Measurements from ENCODE around the gene METTL26. TPM values are rescaled to one million over a fixed set of nuclear protein-coding genes. Genes with fewer than 3 reads are reported as not detected.

The METTL26 gene
- total RNA-seq (2014; rRNA removed; shearing (Covaris generic)): 266 and 301 TPM in 2 replicates

DNA sequence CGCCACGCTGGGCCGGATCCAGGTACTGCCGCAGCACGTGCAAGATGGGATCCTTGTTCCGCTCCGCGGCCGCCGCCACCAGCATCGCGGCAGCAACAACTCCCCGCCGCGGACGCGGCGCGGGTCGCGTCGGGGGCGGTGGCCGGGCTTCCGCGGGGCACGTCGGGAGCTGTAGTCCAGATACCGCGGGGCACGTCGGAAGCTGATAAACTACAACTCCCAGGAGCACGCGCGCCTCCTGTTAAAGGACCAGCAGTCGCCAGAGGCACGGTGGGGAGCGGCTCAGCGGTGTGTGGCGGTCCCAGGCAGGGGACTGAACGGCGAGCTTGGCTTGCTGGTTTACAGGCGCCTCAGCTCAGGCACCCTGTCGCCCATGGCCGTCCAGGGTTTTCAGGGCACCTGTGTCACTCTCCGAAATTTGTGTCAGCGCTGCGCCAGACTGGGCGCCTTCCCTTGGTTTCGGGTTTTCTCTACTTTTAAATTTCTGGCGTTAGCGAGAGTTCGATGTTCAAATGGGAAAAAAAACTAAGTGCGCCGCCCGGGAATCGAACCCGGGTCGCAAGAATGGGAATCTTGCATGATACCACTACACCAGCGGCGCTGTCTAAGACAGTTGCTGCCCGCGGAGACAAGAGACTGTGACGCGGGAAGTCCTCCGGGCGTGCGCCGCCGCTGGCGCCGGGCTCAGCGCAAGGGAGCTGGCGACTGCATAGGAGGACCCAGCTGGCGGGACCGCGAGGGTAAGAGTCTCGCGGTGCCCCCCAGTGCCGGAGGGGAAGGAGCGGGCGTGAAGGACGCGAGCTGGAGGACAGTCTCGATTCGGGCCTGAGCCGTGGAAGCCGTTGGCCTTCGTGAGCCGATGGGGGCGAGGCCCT is at the start of gene METTL26:
TSS of gene METTL26 (minus strand) at position 100 of the 875 bp plus-strand sequence. CDS start at position 85, 15 bp downstream.

DNA sequence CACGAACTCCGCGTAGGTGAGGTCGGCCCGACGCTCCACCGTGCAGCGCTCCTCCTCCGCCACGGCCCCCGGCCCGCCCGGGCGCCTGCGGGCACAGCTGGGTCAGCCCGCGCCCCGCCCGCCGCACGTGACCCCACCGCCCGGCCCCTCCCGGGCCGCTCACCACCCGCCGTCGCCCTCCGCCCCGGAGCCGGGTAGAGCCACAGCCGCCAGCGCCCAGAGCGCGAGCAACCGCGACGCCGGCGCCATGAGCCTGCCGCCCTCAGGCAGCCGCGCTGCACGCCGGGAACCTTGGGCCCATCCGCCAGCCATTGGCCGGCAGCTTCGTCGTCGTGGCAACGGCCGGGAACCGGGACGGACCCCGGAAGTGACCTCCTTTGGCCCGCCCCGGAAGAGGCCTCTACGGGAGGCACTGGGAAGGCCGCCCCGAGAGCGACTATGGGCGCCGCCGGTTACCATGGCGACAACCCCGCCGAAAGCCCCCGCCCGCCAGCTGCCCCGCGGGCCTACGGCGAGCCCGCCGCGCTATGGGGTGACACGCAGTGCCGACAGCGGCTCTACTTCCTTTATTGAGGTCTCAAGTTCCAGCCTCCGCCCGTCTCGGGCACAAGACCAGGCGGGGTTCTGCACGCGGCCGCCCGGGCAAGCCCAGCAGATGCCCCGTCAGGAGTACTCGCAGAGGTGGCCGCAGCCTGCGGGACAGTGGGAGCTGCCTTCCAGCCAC is 48.1 kb upstream of the METTL26 start, which contains the start of gene JMJD8:
TSS of gene JMJD8 (minus strand) at position 264 of the 724 bp plus-strand sequence. CDS start at position 249, 15 bp downstream.

DNA sequence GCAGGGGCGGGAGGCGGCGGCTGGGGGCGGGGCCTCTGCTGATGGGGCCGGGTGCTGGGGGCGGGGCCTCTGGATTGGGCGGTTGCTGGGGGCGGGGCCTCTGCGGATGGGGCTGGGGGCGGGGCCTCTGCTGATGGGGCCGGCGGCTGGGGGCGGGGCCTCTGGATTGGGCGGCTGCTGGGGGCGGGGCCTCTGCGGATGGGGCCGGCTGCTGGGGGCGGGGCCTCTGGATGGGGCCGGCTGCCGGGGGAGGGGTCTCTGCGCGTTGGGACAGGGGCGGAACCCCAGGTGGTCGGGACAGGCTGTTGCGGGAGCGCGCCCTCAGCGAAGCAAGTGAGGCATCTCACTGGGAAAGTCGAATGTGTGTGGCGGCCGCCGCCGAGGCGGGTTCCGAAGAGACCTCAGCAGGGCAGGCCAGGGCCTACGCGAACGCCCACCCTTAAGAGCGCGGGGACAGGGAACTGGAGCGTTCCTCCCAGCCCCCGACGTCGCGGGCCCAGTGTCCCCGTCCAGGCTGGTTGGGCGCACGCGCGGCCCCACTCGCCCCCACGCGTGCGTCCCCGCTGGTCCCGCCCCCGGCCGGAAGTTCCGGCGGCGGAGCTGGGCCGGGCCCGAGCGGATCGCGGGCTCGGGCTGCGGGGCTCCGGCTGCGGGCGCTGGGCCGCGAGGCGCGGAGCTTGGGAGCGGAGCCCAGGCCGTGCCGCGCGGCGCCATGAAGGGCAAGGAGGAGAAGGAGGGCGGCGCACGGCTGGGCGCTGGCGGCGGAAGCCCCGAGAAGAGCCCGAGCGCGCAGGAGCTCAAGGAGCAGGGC is 43.9 kb upstream of the METTL26 start, which contains the start of gene STUB1:
TSS of gene STUB1 (plus strand) at position 597 of the 811 bp plus-strand sequence. CDS start at position 713, 116 bp downstream.

DNA sequence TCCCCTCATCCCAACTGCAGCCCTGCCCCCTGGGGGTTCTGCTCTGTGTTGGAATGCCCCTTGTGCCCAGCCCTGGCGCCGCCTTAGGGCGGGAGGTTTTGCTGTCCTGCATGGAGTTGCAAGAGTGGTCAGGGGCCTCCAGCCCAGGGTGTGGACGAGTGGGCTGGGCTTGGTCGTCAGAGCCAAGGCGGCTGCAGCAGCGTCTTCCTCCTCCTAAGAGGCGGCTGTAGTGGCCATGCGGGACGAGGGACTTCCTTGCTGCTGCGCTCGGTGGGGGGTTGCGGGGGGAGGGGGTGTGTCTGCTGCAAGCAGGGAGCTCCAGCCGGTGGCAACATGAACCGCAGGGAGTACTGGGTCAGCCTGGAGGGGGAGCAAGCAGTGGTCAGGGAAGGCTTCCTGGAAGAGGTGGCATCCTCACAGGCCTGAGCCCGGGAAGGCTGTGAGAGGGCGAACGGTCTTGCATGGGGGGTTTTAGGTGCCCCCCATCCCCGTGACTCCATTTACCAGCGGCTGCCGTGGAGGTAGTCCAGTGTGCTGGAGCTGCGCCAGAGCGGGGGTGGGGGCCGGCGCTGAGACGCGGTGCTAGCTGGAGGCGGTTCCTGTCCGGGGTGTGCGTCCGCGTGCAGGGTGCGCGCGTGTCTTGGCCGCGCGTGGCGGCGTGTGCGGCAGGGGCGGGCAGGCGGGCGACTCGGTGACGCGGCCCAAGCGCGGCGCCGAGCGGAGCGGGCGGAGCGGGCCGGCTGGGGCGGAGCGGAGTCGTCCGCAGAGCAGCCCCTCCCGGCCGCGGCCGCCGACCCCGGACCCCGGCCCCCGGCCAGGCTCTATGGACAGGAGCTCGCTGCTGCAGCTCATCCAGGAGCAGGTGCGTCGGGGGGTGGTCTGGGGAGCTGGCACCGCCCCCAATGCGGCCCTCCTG is 39.1 kb upstream of the METTL26 start, which contains the start of gene RHBDL1:
TSS of gene RHBDL1 (plus strand) at position 704 of the 916 bp plus-strand sequence. CDS start at position 824, 120 bp downstream.

DNA sequence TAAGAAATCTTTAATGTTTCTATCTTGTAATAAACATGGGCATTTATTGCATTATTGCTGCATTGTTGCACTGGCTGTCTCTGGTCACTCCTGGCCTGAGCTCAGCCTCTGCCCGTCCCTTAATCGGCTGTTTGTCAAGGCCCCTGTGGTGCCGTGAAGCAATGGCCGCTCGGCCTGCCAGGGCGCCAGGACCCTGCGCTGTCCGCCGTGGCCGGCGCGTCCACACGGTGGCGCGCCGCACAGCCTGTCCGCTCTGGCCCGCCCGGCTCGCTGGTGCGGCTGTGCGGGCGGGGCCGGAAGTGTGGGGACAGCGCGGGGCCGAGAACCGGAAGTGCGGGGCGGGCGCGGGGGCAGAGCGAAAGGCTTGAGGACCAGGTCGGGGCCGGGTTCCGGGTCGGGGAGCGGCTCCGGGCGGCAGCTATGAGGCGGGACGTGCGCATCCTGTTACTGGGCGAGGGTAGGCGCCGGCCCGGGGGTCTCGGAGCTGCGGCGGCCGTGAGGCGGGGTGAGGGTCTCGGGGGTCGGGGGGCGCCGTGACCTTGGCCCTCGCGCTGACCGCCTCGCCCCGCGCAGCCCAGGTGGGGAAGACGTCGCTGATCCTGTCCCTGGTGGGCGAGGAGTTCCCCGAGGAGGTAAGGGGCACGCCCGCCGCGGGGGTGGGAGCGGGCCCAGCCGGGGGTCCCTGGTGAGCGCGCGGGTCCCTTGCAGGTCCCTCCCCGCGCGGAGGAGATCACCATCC is 31.8 kb upstream of the METTL26 start, which contains the start of gene RHOT2:
TSS of gene RHOT2 (plus strand) at position 353 of the 739 bp plus-strand sequence. CDS start at position 421, 68 bp downstream.

DNA sequence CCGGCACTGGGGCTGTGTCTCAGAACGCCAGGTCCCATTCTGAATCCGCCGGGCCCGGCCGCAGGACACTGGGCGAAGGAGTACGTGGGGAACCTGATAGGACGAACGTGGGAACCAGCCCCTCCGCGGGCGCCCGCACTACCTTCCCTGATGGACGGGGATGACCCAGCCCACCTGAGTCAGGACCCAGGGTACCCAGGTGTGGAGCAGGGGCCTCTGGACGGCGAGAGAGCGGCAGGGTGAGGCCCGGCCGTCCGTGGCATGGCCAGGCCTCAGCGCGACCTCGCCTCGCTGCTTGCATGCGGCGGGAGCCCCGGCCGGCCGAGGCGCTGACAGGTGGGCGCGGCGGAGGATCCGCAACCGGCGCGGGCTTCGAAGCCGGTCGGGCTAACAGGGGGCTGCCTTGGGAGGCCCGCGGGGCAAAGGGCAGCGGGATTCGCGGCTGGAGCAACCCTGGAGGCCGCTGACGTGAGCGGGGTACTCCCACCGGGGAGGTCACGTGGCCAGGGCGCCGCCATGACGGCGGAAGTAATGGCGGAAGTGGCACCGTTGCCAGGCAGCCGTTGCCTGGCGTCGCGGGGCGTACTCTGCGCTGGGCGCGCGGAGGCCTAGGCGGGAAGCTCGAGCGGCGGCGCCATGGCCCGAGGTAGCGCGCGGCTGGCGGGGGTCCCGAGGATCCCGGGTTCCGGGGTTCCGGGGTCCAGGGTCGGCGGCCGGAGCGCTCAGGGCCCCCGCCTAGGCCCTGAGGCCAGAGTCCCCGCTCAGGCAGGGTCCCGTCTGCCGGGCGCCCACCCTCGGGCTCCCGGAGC is 12.9 kb upstream of the METTL26 start, which contains the start of gene WDR90:
TSS of gene WDR90 (plus strand) at position 585 of the 809 bp plus-strand sequence. CDS start at position 637, 52 bp downstream.

DNA sequence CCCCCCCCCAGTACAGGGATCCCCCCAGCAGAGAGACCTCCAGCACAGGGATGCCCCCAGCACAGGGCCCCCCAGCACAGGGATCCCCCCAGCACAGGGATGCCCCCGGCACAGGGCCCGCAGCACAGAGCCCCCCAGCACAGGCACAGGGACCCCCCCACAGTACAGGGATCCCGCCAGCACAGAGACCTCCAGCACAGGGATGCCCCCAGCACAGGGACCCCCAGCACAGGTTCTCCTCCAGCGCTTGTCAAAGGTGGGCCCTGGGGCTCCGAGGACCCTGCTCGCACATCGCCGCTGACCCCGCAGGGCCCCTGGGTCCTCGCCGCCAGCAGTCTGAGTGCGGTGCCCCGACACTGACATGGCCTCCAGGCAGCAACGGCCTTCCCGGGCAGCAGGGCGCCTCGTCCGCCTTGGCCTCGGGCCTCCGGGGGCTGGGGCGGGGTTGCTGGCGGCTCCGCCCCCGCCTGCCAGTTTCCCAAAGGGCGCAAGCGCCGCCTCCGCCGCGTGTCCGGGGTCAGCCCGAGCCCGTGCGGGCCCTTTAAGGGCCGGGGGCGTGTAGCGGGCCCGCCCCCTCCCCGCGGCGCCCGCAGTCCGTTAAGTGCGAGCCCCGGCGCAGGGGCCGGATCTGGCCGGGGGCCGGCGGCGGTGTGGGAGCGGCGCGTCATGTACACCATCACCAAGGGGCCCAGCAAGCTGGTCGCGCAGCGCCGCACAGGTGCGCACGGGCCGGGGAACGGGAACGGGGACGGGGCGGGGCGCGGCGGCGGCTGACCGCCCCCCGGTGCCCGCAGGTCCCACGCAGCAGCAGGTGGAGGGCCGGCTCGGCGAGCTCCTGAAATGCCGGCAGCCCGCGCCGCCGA is 5.5 kb upstream of the METTL26 start, which contains the start of gene MCRIP2:
TSS of gene MCRIP2 (plus strand) at position 503 of the 863 bp plus-strand sequence. CDS start at position 667, 164 bp downstream.

DNA sequence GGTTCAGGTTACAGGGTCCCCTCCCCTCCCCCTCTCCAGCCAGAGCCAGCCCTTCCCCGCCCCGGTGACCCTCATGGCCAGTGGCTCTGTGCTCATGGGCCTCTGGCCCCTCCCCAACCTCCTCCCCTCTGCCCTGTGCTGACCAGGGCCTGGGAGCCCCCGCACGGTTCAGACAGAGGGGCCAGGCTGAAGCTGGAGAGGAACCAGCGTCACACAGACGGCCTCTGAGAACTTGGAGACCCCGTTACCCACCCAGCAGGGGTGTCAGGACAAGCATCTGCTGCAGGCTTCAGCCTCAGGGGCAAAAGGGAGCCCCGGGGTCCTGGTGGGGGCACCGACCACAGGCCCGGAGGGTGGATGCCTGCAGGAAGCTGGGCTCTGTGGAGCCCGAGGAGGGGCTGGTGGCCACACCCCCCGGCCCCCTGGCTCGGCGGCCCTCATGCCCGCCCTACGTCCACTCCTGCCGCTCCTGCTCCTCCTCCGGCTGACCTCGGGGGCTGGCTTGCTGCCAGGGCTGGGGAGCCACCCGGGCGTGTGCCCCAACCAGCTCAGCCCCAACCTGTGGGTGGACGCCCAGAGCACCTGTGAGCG is 5.2 kb downstream of the METTL26 start, which contains the start of gene WFIKKN1:
TSS of gene WFIKKN1 (plus strand) at position 171 of the 591 bp plus-strand sequence. CDS start at position 440, 269 bp downstream.

DNA sequence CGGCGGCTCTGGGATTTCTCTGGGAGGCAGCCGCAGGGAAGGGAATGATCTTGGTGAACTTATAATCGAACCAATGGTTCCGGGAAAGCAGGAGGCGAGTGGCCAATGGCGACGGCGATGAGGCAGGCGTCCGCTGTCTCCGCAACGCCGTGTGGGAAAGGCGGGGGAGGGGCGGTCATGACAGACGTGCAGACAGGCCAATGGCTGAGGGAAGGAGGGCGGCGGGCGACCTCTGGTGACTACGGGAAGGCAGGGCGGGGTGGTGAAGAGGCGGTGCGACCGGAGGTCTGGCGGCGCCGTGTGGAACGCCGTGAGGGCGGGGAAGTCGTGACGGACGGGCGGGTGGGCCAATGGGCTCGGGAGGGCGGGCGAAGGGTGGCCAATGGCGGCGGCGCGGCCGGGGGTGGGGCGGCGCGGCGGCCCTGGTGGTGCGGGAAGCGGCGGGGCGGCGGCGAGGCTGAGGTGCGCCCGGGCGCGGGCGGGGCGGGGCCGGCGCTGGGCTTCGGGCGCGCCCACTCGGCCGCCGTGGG is 46.4 kb downstream of the METTL26 start, which contains the start of gene RAB40C:
TSS of gene RAB40C (plus strand) at position 409 of the 530 bp plus-strand sequence. CDS start 226 bp downstream, outside the sequence.

Other genes with a start within 250 kb of the METTL26 start
- gene NME4, start 239.1 kb downstream of the METTL26 start, total RNA-seq (2014; rRNA removed; shearing (Covaris generic)): 226 and 246 TPM in 2 replicates
- gene DECR2, start 234.4 kb downstream of the METTL26 start, total RNA-seq (2014; rRNA removed; shearing (Covaris generic)): 18.3 and 25.2 TPM in 2 replicates
- 20.9 and 24.1 TPM in 2 replicates for gene RAB11FIP3, start 210.7 kb downstream of the METTL26 start, total RNA-seq (2014; rRNA removed; shearing (Covaris generic))
- gene CAPN15, start 108.6 kb downstream of the METTL26 start, total RNA-seq (2014; rRNA removed; shearing (Covaris generic)): 53.1 and 58.8 TPM in 2 replicates
- gene PRR35, start 75.9 kb downstream of the METTL26 start, total RNA-seq (2014; rRNA removed; shearing (Covaris generic)): 0.16 TPM in 1 of 2 replicates, not detected in the other
- 0.11 and 0.56 TPM in 2 replicates for gene NHLRC4, start 69.3 kb downstream of the METTL26 start, total RNA-seq (2014; rRNA removed; shearing (Covaris generic))
- gene PIGQ, start 66.3 kb downstream of the METTL26 start, total RNA-seq (2014; rRNA removed; shearing (Covaris generic)): 35.4 and 47.3 TPM in 2 replicates
- gene RAB40C, start 46.2 kb downstream of the METTL26 start, total RNA-seq (2014; rRNA removed; shearing (Covaris generic)): 15.6 and 17.4 TPM in 2 replicates
- gene WFIKKN1, start 5.3 kb downstream of the METTL26 start, total RNA-seq (2014; rRNA removed; shearing (Covaris generic)): 0.04 TPM in 1 of 2 replicates, not detected in the other
- gene MCRIP2, start 5.5 kb upstream of the METTL26 start, total RNA-seq (2014; rRNA removed; shearing (Covaris generic)): 54.2 and 55.8 TPM in 2 replicates
- 49.9 and 77.0 TPM in 2 replicates for gene WDR90, start 13.1 kb upstream of the METTL26 start, total RNA-seq (2014; rRNA removed; shearing (Covaris generic))
- 140 and 152 TPM in 2 replicates for gene RHOT2, start 31.8 kb upstream of the METTL26 start, total RNA-seq (2014; rRNA removed; shearing (Covaris generic))
- gene RHBDL1, start 39.4 kb upstream of the METTL26 start, total RNA-seq (2014; rRNA removed; shearing (Covaris generic)): 6.5 and 6.8 TPM in 2 replicates
- gene STUB1, start 44.1 kb upstream of the METTL26 start, total RNA-seq (2014; rRNA removed; shearing (Covaris generic)): 237 and 270 TPM in 2 replicates
- 93.3 and 97.0 TPM in 2 replicates for gene JMJD8, start 48.0 kb upstream of the METTL26 start, total RNA-seq (2014; rRNA removed; shearing (Covaris generic))
- gene WDR24, start 54.1 kb upstream of the METTL26 start, total RNA-seq (2014; rRNA removed; shearing (Covaris generic)): 4.0 and 10.0 TPM in 2 replicates
- 0.04 TPM in 1 of 2 replicates, not detected in the other for gene FBXL16, start 69.5 kb upstream of the METTL26 start, total RNA-seq (2014; rRNA removed; shearing (Covaris generic))
- gene METRN, start 78.8 kb upstream of the METTL26 start, total RNA-seq (2014; rRNA removed; shearing (Covaris generic)): 201 and 228 TPM in 2 replicates
- gene ANTKMT, start 84.8 kb upstream of the METTL26 start, total RNA-seq (2014; rRNA removed; shearing (Covaris generic)): 71.1 and 79.8 TPM in 2 replicates
- gene CCDC78, start 90.1 kb upstream of the METTL26 start, total RNA-seq (2014; rRNA removed; shearing (Covaris generic)): 14.4 and 16.5 TPM in 2 replicates
- 41.0 and 47.9 TPM in 2 replicates for gene HAGHL, start 90.8 kb upstream of the METTL26 start, total RNA-seq (2014; rRNA removed; shearing (Covaris generic))
- 39.5 and 43.3 TPM in 2 replicates for gene CIAO3, start 104.7 kb upstream of the METTL26 start, total RNA-seq (2014; rRNA removed; shearing (Covaris generic))
- gene MSLN, start 124.4 kb upstream of the METTL26 start, total RNA-seq (2014; rRNA removed; shearing (Covaris generic)): 9.2 and 11.1 TPM in 2 replicates
- gene RPUSD1, start 152.1 kb upstream of the METTL26 start, total RNA-seq (2014; rRNA removed; shearing (Covaris generic)): 42.7 and 43.5 TPM in 2 replicates
- 53.4 and 56.0 TPM in 2 replicates for gene CHTF18, start 152.3 kb upstream of the METTL26 start, total RNA-seq (2014; rRNA removed; shearing (Covaris generic))
- gene GNG13, start 164.4 kb upstream of the METTL26 start, total RNA-seq (2014; rRNA removed; shearing (Covaris generic)): not detected in 2 replicates